Prostate gland (tissue), 2 donors: Measurements from ENCODE around the gene JKAMP.

Experiments used
- CTCF ChIP-seq, 4 experiments: fragments of 200-600 bp in 2 of 4; fragments of 450-650 bp in 2 of 4; sonication (generic) in 2 of 4; IDR thresholded peaks; 1 replicate in 3 of 4; 2 replicates in 1 of 4; pipeline ENCODE4 v1.5.1; 2016 to 2019; ENCODE audit warnings: antibody characterized with exemption in 4 of 4, mild to moderate bottlenecking in 2 of 4, moderate library complexity in 2 of 4
- POLR2A ChIP-seq: fragments of 450-650 bp; IDR thresholded peaks from one replicate; pipeline ENCODE4 v1.6.1; 2016; ENCODE audit warnings: antibody characterized with exemption, mild to moderate bottlenecking
- POLR2AphosphoS5 ChIP-seq: sonication (generic); formaldehyde crosslinking; IDR thresholded peaks from one replicate; pipeline ENCODE4 v1.6.1; 2017; ENCODE audit warnings: antibody characterized with exemption

- no peak for TF ChIP-seq POLR2AphosphoS5
- TF ChIP-seq CTCF (IDR thresholded peaks at IDR 0.05) = no peak
- TF ChIP-seq POLR2A = no peak
Observed at GRCh38 chr14:59483363-59483762, 954 bp upstream of the JKAMP start.
